HCT116 (cell line): Measurements from ENCODE around the gene FBN1. TPM values are rescaled to one million over a fixed set of nuclear protein-coding genes. Genes with fewer than 3 reads are reported as not detected.

Source experiments
- ATAC-seq: fragments of 200-7000 bp; cut with Tn5 transposase; 2 replicates; pipeline ENCODE4 v1.9.1; 2020; ENCODE audit warnings: mild to moderate bottlenecking, moderate library complexity
- BruUV-seq: library from RNA; stranded (reverse); fragments of 400-500 nt; replicated peaks from 2 replicates; lab custom pipeline; 2021; lab: Mats Ljungman, UMichigan
- CTCF ChIA-PET: fragments of 300-600 bp; sonication (Branson Sonifier 250); formaldehyde crosslinking; loops from one replicate; lab custom pipeline; 2021; ENCODE audit warnings: antibody characterized with exemption; lab: Charles Lee
- POLR2A ChIA-PET: fragments of 300-600, 350-600 bp; sonication (Branson Sonifier 250); formaldehyde crosslinking; loops from one replicate; lab custom pipeline; 2021; ENCODE audit warnings: antibody characterized with exemption; lab: Charles Lee
- RAD21 ChIA-PET, 2 experiments: fragments of 300-600 bp; sonication (Branson Sonifier 250); formaldehyde crosslinking; loops; one replicate each; lab custom pipeline; 2023; ENCODE audit warnings: low total read pairs in 2 of 2; ENCODE audit not compliant: uncharacterized antibody in 2 of 2, unreplicated experiment in 2 of 2, low non-redundant PET in 1 of 2; lab: Charles Lee
- DNase-seq: peaks from one replicate; pipeline ENCODE4 v3.0.0-alpha.2; 2010; ENCODE audit warnings: low read depth, low spot score
- H2AFZ ChIP-seq: fragments of 200-600 bp; shearing (Covaris generic), sonication (generic); 2 replicates; pipeline ENCODE4 v1.6.1; 2017; ENCODE audit warnings: low read depth, mixed run types, mixed read lengths, antibody characterized with exemption, low read length; ENCODE audit not compliant: poor library complexity, severe bottlenecking
- H3K27ac ChIP-seq: 2 replicates; pipeline ENCODE4 v1.5.1; 2012; ENCODE audit warnings: low read depth, low read length
- H3K27me3 ChIP-seq: fragments of 200-600 bp; sonication (generic); 2 replicates; pipeline ENCODE4 v1.6.1; 2016; ENCODE audit warnings: mixed run types, low read length, mixed read lengths; ENCODE audit not compliant: insufficient read depth
- H3K36me3 ChIP-seq, 2 experiments: fragments of 200-500 bp in 1 of 2; fragments of 200-600 bp in 1 of 2; sonication (Bioruptor generic) in 1 of 2; sonication (generic) in 1 of 2; 2 replicates each; pipeline versions ENCODE4 v1.5.1 to v1.6.1; 2014 to 2016; ENCODE audit warnings: low read length in 2 of 2, inconsistent platforms in 1 of 2, mixed read lengths in 1 of 2, mixed run types in 1 of 2; ENCODE audit not compliant: insufficient read depth in 2 of 2, control insufficient read depth in 1 of 2
- H3K4me1 ChIP-seq, 2 experiments: fragments of 200-600 bp in 1 of 2; sonication (generic) in 1 of 2; 2 replicates each; pipeline versions ENCODE4 v1.5.1 to v1.6.1; 2012 to 2017; ENCODE audit warnings: low read length in 2 of 2, inconsistent platforms in 1 of 2, mild to moderate bottlenecking in 1 of 2, mixed read lengths in 1 of 2, mixed run types in 1 of 2, moderate library complexity in 1 of 2; ENCODE audit not compliant: insufficient read depth in 2 of 2, control insufficient read depth in 1 of 2
- H3K4me2 ChIP-seq: fragments of 200-600 bp; sonication (generic); 2 replicates; pipeline ENCODE4 v1.6.1; 2017; ENCODE audit warnings: mixed run types, low read length, mixed read lengths
- H3K4me3 ChIP-seq, 2 experiments: fragments of 200-600 bp in 1 of 2; sonication (generic) in 1 of 2; replicated peaks in 1 of 2; 2 replicates each; pipeline ENCODE4 v1.5.1; 2011 to 2016; ENCODE audit warnings: low read length in 2 of 2, control low read depth in 1 of 2, low read depth in 1 of 2, mild to moderate bottlenecking in 1 of 2, mixed read lengths in 1 of 2, mixed run types in 1 of 2
- H3K79me2 ChIP-seq: fragments of 200-600 bp; sonication (generic); 2 replicates; pipeline ENCODE4 v1.6.1; 2017; ENCODE audit warnings: mild to moderate bottlenecking, mixed run types, low read length, moderate library complexity, mixed read lengths; ENCODE audit not compliant: insufficient read depth
- H3K9ac ChIP-seq: fragments of 200-600 bp; sonication (generic); 2 replicates; pipeline ENCODE4 v1.6.1; 2016; ENCODE audit warnings: low read length, mixed read lengths
- H3K9me2 ChIP-seq: fragments of 200-600 bp; sonication (generic), shearing (Covaris generic); 2 replicates; pipeline ENCODE4 v1.6.1; 2017; ENCODE audit warnings: mixed run types, mild to moderate bottlenecking, moderate library complexity; ENCODE audit not compliant: insufficient read depth
- H3K9me3 ChIP-seq, 2 experiments: fragments of 200-500 bp in 1 of 2; fragments of 200-600 bp in 1 of 2; sonication (Bioruptor generic) in 1 of 2; sonication (generic) in 1 of 2; 2 replicates each; pipeline ENCODE4 v1.6.1; 2014 to 2017; ENCODE audit warnings: low read length in 2 of 2, mixed read lengths in 2 of 2, inconsistent platforms in 1 of 2, low read depth in 1 of 2, mild to moderate bottlenecking in 1 of 2, mixed run types in 1 of 2, moderate library complexity in 1 of 2; ENCODE audit not compliant: control insufficient read depth in 1 of 2, insufficient read depth in 1 of 2
- H4K20me1 ChIP-seq: fragments of 200-600 bp; sonication (generic), shearing (Covaris generic); 2 replicates; pipeline ENCODE4 v1.6.1; 2017; ENCODE audit warnings: mixed run types, mild to moderate bottlenecking, moderate library complexity; ENCODE audit not compliant: insufficient read depth
- JUND ChIP-seq: IDR thresholded peaks from 2 replicates; pipeline ENCODE4 v1.6.1; 2012
- TCF7L2 ChIP-seq: IDR thresholded peaks from 2 replicates; pipeline ENCODE4 v1.7.0; 2011; ENCODE audit warnings: borderline replicate concordance, inconsistent platforms; ENCODE audit not compliant: insufficient read depth, insufficient read length; ENCODE audit errors: extremely low read depth
- YY1 ChIP-seq: IDR thresholded peaks from 2 replicates; pipeline ENCODE4 v1.6.1; 2011; ENCODE audit warnings: low read length, low read depth, moderate library complexity, mild to moderate bottlenecking; ENCODE audit not compliant: insufficient replicate concordance; ENCODE audit errors: extremely low read depth
- ZFX ChIP-seq: fragments of 450-650 bp; IDR thresholded peaks from 2 replicates; pipeline ENCODE4 v1.6.1; 2017
- intact Hi-C: fragments of 100-400 bp; cut with micrococcal nuclease; formaldehyde crosslinking; loops from 2 replicates; pipeline ENCODE4 v1.10.0; 2022
- total RNA-seq: library from RNA; stranded (reverse); gene quantifications from one replicate; pipeline ENCODE4 v1.2.1, GENCODE V29; 2021; ENCODE audit not compliant: unreplicated experiment
- TF ChIP-seq, protein P1 (sequence below), 3 experiments: fragments of 200-600 bp in 1 of 3; sonication (generic) in 1 of 3; IDR thresholded peaks in 2 of 3; conservative IDR thresholded peaks in 1 of 3; 2 replicates each; pipeline ENCODE4 v1.5.1; 2012 to 2017; ENCODE audit warnings: low read depth in 2 of 3, low read length in 2 of 3, antibody characterized with exemption in 1 of 3, borderline replicate concordance in 1 of 3, control low read depth in 1 of 3, mild to moderate bottlenecking in 1 of 3, mixed read lengths in 1 of 3, mixed run types in 1 of 3, moderate library complexity in 1 of 3; ENCODE audit not compliant: insufficient read depth in 1 of 3
- TF ChIP-seq, protein P2 (sequence below): IDR thresholded peaks from 2 replicates; pipeline ENCODE4 v1.6.1; 2012; ENCODE audit warnings: low read depth

The FBN1 gene
- total RNA-seq, 1 experiment from 2014 or later: 1.7 TPM

DNA sequence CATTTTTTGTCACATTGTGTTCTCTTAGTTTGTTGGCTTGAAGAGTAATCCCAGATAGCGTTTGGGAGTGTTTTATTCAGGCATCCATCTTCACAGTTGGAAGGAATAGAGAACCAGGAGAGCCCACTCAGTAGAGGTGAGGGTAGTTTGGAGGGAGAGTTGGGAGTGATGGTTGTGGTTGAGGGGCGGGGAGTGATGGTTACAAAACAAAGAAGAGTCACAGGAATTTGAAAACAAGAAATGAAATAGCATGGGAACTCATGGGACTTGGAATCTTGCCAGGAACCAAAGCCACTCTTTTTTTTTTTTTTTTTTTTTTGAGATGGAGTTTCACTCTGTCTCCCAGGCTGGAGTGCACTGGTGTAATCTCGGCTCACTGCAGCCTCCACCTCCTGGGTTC, 278.0 kb downstream of the FBN1 start:
- TF ChIP-seq ZFX: no peak
- TF ChIP-seq, protein P1, sequence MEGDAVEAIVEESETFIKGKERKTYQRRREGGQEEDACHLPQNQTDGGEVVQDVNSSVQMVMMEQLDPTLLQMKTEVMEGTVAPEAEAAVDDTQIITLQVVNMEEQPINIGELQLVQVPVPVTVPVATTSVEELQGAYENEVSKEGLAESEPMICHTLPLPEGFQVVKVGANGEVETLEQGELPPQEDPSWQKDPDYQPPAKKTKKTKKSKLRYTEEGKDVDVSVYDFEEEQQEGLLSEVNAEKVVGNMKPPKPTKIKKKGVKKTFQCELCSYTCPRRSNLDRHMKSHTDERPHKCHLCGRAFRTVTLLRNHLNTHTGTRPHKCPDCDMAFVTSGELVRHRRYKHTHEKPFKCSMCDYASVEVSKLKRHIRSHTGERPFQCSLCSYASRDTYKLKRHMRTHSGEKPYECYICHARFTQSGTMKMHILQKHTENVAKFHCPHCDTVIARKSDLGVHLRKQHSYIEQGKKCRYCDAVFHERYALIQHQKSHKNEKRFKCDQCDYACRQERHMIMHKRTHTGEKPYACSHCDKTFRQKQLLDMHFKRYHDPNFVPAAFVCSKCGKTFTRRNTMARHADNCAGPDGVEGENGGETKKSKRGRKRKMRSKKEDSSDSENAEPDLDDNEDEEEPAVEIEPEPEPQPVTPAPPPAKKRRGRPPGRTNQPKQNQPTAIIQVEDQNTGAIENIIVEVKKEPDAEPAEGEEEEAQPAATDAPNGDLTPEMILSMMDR (IDR thresholded peaks at IDR 0.05 in 2 of 3, conservative IDR thresholded peaks at IDR 0.05 in 1 of 3; ENCODE audit: borderline replicate concordance in 1 of 3, insufficient read depth in 1 of 3, low read depth in 2 of 3, low read length in 2 of 3): no peak
- TF ChIP-seq YY1: no peak
- no peak for TF ChIP-seq JUND
- TF ChIP-seq TCF7L2: no peak
- TF ChIP-seq, protein P2, sequence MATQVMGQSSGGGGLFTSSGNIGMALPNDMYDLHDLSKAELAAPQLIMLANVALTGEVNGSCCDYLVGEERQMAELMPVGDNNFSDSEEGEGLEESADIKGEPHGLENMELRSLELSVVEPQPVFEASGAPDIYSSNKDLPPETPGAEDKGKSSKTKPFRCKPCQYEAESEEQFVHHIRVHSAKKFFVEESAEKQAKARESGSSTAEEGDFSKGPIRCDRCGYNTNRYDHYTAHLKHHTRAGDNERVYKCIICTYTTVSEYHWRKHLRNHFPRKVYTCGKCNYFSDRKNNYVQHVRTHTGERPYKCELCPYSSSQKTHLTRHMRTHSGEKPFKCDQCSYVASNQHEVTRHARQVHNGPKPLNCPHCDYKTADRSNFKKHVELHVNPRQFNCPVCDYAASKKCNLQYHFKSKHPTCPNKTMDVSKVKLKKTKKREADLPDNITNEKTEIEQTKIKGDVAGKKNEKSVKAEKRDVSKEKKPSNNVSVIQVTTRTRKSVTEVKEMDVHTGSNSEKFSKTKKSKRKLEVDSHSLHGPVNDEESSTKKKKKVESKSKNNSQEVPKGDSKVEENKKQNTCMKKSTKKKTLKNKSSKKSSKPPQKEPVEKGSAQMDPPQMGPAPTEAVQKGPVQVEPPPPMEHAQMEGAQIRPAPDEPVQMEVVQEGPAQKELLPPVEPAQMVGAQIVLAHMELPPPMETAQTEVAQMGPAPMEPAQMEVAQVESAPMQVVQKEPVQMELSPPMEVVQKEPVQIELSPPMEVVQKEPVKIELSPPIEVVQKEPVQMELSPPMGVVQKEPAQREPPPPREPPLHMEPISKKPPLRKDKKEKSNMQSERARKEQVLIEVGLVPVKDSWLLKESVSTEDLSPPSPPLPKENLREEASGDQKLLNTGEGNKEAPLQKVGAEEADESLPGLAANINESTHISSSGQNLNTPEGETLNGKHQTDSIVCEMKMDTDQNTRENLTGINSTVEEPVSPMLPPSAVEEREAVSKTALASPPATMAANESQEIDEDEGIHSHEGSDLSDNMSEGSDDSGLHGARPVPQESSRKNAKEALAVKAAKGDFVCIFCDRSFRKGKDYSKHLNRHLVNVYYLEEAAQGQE: no peak
- no peak overlapping the region for H3K4me3 ChIP-seq

More for the DNA sequence above, 278.0 kb downstream of the FBN1 start:
- CTCF ChIA-PET: no interaction called here
- Histone ChIP-seq H3K36me3 (no peaks in the 10 kb centered on the region), H3K9ac (no peak overlapping the region), H3K9me3 (no peaks in the 10 kb centered on the region), H4K20me1 (no peaks in the 10 kb centered on the region), H3K27ac (no peak overlapping the region), H3K4me2 (no peak overlapping the region), H3K79me2 (no peaks in the 10 kb centered on the region), H3K4me1 (no peaks in the 10 kb centered on the region), H3K27me3 (no peaks in the 10 kb centered on the region), H3K9me2 (0 out of 2 replicates have a peak, but pooled peaks cover 4% of the 10 kb centered on the region), H2AFZ (no peak overlapping the region)
- RAD21 ChIA-PET: no interaction called here
- POLR2A ChIA-PET: no interaction called here
- intact Hi-C loops: no loop called here
- no TSS peak for BruUV-seq
- DNase-seq: no peak
- ATAC-seq: no peak
